Parathyroid adenoma (tissue), 2 donors: ENCODE data around the gene RFTN2.

Source experiments
- H2AFZ ChIP-seq: fragments of 300-600 bp; sonication (generic); one replicate; pipeline ENCODE4 v1.7.0; 2017; ENCODE audit warnings: antibody characterized with exemption, mild to moderate bottlenecking
- H3K27ac ChIP-seq: fragments of 300-600 bp; sonication (generic); one replicate; pipeline ENCODE4 v1.7.0; 2017
- H3K27me3 ChIP-seq: fragments of 300-600 bp; sonication (generic); one replicate; pipeline ENCODE4 v1.7.0; 2017; ENCODE audit warnings: low read length; ENCODE audit not compliant: control insufficient read depth, insufficient read depth
- H3K36me3 ChIP-seq: fragments of 300-600 bp; sonication (generic); one replicate; pipeline ENCODE4 v1.7.0; 2017; ENCODE audit warnings: low read length; ENCODE audit not compliant: control insufficient read depth, insufficient read depth
- H3K4me1 ChIP-seq: fragments of 300-600 bp; sonication (generic); one replicate; pipeline ENCODE4 v1.7.0; 2017; ENCODE audit warnings: control low read depth
- H3K4me2 ChIP-seq: fragments of 300-600 bp; sonication (generic); one replicate; pipeline ENCODE4 v1.7.0; 2017; ENCODE audit warnings: low read length
- H3K4me3 ChIP-seq: fragments of 300-600 bp; sonication (generic); one replicate; pipeline ENCODE4 v1.7.0; 2017; ENCODE audit warnings: low read depth, low read length
- H3K79me2 ChIP-seq: fragments of 300-600 bp; sonication (generic); one replicate; pipeline ENCODE4 v1.7.0; 2017; ENCODE audit warnings: control low read depth
- H3K9ac ChIP-seq: fragments of 300-600 bp; sonication (generic); one replicate; pipeline ENCODE4 v1.7.0; 2017; ENCODE audit warnings: mild to moderate bottlenecking
- H3K9me3 ChIP-seq: fragments of 300-600 bp; sonication (generic); one replicate; pipeline ENCODE4 v1.7.0; 2017; ENCODE audit warnings: low read length; ENCODE audit not compliant: control insufficient read depth
- CTCF ChIP-seq: fragments of 300-600 bp; sonication (generic); IDR thresholded peaks from one replicate; pipeline ENCODE4 v1.7.0; 2017; ENCODE audit warnings: antibody characterized with exemption, mild to moderate bottlenecking
- donor health status: primary hyperparathyroidism.

RFTN2 gene

DNA sequence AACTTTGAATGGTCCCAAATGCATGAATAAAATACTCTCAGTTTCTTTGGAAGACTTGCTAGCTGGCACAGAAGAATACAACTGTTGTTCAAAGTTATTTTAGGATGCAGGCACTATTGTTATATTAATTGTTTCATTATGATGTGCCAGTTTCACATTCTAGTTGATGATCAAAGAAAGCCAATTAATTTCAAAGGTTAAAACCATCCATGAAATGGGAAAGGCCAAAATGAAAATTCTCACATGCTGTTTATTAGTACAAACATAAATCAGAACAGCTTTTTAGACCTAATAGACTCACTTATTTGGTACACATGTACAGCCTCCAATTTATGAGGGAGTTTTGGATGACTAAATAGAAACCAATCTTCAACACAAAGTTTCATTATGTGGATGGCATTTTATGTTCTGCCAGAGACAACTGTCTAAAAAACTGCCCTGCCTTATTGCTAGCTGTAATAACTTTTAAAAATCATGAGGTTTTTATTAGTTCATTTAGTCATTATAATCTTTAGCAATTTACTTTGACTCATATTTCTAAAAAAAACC, 42.2 kb downstream of the RFTN2 start:
- Histone ChIP-seq H3K9ac (no peak overlapping the region), H3K79me2 (no peaks in the 10 kb centered on the region), H3K4me2 (no peak overlapping the region), H2AFZ (no peak overlapping the region), H3K9me3 (no peaks in the 10 kb centered on the region), H3K4me1 (no peaks in the 10 kb centered on the region), H3K4me3 (no peak overlapping the region), H3K36me3 (no peaks in the 10 kb centered on the region), H3K27ac (no peak overlapping the region), H3K27me3 (no peaks in the 10 kb centered on the region)
- no peak for TF ChIP-seq CTCF

DNA sequence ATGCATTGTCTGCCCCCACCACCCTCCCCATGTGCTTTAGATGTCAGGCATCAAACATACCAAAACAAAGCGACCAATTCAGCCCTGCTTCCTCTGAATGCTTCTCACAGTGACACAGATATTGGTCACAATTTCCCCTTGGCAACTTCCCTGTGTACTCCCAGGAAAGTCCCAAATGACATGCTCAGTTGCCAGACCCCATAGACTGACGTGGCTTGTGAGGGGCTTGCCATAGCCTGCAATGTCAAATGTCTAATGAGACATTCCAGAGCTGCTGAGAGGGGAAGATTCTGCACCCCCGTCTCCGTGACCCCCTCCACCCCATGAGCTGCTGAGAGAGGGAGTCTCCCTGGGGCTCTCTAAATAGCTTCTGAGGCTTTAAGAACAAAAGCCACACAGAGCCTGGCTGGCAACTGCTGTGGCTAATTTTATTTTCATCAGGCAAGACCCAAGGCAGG, 47.3 kb downstream of the RFTN2 start:
- Histone ChIP-seq H2AFZ (no peak overlapping the region), H3K4me3 (no peak overlapping the region), H3K4me2 (no peak overlapping the region), H3K36me3 (no peaks in the 10 kb centered on the region), H3K79me2 (no peaks in the 10 kb centered on the region), H3K4me1 (no peaks in the 10 kb centered on the region), H3K9ac (no peak overlapping the region), H3K27ac (no peak overlapping the region), H3K9me3 (no peaks in the 10 kb centered on the region), H3K27me3 (no peaks in the 10 kb centered on the region)
- no peak for TF ChIP-seq CTCF

DNA sequence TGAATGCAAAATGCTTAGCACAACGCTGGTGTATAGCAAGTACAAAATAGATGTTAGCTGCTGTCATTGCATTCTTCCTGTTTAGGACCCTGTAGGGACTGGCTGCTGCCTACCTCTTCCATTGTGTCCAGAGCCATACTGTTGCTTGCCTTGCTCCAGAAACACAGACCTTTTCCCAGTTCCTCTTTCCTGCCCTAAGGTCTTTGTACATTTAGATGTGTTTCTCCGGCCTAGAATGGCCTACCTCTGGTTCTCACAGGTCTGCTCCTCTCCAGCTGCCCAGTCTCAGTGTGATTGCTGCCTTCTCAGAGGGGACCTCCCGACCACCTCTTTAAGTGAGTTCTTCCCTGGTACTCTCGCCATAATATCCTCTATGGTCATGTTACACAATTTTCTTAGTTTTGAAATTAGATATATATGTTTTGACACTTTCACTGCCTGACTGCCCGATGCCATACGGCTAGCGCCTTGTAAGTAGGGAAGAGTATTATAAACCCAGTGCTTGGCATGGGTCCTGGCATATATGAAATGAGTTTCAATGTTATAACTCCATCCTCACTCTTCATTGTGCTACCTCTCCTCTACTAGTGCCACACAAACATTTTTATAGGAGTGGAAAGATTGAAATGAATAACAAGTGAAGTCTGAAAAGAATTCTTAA, 48.3 kb downstream of the RFTN2 start:
- Histone ChIP-seq H3K27ac (no peak overlapping the region), H3K27me3 (no peaks in the 10 kb centered on the region), H2AFZ (no peak overlapping the region), H3K36me3 (no peaks in the 10 kb centered on the region), H3K9me3 (no peaks in the 10 kb centered on the region), H3K9ac (no peak overlapping the region), H3K79me2 (no peaks in the 10 kb centered on the region), H3K4me3 (no peak overlapping the region), H3K4me1 (no peaks in the 10 kb centered on the region), H3K4me2 (no peak overlapping the region)
- TF ChIP-seq CTCF: no peak

GRCh38 chr2:197620133-197620532, 55.3 kb downstream of the RFTN2 start:
- no peaks in the 10 kb centered on the region for H3K4me1 ChIP-seq
- H2AFZ ChIP-seq: no peak overlapping the region
- H3K36me3 ChIP-seq: no peaks in the 10 kb centered on the region
- no peak overlapping the region for H3K4me3 ChIP-seq
- no peaks in the 10 kb centered on the region for H3K9me3 ChIP-seq
- H3K9ac ChIP-seq: no peak overlapping the region
- no peak for TF ChIP-seq CTCF
- H3K79me2 ChIP-seq: no peaks in the 10 kb centered on the region
- H3K27me3 ChIP-seq: no peaks in the 10 kb centered on the region
- no peak overlapping the region for H3K4me2 ChIP-seq
- no peak overlapping the region for H3K27ac ChIP-seq
